PC-9 (cell line): Measurements from ENCODE around the gene ACAD11.

Experiments used
- CTCF ChIP-seq: fragments of 200-600 bp; sonication (generic); conservative IDR thresholded peaks from 2 replicates; pipeline ENCODE4 v1.6.1; 2017; ENCODE audit warnings: mixed run types, antibody characterized with exemption, mild to moderate bottlenecking, moderate library complexity
- EZH2 ChIP-seq: fragments of 200-600 bp; sonication (generic); IDR thresholded peaks from 2 replicates; pipeline ENCODE4 v1.8.0; 2017; ENCODE audit warnings: antibody characterized with exemption, low read depth

GRCh38 chr3:132598181-132598580, 61.4 kb downstream of the ACAD11 start:
- no peak for TF ChIP-seq EZH2
- TF ChIP-seq CTCF = no peak
